Skin epidermis (tissue), 12 donors: ENCODE results near the gene TPBG.

ENCODE experiments used
- H3K27ac ChIP-seq, 21 experiments: fragments of 200-600 bp; sonication (generic) in 11 of 21; one replicate each; pipeline ENCODE4 v1.5.0; 2020; ENCODE audit warnings: mild to moderate bottlenecking in 3 of 21, inconsistent platforms in 2 of 21, moderate library complexity in 2 of 21
- H3K4me3 ChIP-seq, 7 experiments: fragments of 200-600 bp; sonication (generic) in 2 of 7; one replicate each; pipeline ENCODE4 v1.5.0; 2020; ENCODE audit warnings: inconsistent platforms in 2 of 7, mild to moderate bottlenecking in 2 of 7, moderate library complexity in 1 of 7

TPBG gene, protein sequence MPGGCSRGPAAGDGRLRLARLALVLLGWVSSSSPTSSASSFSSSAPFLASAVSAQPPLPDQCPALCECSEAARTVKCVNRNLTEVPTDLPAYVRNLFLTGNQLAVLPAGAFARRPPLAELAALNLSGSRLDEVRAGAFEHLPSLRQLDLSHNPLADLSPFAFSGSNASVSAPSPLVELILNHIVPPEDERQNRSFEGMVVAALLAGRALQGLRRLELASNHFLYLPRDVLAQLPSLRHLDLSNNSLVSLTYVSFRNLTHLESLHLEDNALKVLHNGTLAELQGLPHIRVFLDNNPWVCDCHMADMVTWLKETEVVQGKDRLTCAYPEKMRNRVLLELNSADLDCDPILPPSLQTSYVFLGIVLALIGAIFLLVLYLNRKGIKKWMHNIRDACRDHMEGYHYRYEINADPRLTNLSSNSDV

DNA sequence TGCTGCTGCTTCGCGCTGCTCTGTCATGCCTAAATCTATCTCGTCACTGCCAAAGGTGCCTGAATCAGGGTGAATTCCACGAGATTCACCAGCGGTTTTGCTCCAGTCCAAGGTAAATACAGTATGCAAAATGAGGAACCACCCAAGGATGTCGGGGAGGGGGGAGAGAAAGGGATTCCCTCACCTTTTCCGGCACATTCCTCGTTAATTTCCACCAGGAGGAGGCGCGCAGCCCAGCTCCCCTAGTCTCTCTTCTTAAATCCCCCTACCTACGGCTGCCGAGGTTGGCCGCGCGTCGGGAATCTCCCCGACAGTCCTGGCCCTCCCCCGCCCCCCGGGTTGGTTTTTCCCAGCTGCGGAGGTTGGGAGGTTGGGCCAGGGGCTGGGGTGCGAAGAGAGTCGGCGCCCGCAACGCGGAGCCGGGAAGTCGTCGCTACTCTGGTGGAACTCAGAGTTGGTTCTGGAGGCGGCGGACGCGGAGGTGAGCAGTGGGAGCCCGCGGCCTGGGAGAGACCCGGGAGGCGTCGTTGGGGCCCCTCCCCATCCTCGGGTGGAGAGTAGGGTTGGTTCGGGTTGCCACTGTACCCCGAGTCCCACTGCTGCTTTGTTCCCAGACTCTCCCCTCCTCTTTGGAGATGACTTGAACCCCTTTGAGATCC, at the start of gene TPBG:
Gene TPBG (plus strand): TSS at position 390 of the 659 bp plus-strand sequence. CDS start 1,145 bp downstream, outside the sequence.
- Histone ChIP-seq H3K27ac (peak within 1 kb of the TSS; percentile 3 to 94 (median 87)), H3K4me3 (peak within 1 kb of the TSS; percentile 51 to 81 (median 68))

DNA sequence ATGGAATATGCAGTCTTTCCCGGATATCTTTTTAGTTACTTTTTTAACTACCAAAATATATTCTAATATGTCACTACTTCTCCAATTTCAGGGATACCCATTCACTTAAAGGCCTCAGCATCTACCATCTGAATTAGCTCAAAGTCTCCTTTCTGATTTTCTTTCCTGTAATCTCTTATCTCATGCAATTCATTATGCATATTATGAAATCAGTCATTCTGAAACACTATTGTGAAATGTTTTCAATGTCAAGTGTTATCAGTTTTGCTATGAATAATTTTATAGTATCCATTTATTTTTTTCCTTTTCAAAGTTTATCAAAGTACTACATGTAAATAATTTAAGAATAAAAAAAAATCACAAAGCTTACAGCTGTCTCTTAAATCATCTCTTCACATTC, 41.2 kb upstream of the TPBG start:
- Histone ChIP-seq H3K27ac (no peak overlapping the region), H3K4me3 (no peak overlapping the region)

DNA sequence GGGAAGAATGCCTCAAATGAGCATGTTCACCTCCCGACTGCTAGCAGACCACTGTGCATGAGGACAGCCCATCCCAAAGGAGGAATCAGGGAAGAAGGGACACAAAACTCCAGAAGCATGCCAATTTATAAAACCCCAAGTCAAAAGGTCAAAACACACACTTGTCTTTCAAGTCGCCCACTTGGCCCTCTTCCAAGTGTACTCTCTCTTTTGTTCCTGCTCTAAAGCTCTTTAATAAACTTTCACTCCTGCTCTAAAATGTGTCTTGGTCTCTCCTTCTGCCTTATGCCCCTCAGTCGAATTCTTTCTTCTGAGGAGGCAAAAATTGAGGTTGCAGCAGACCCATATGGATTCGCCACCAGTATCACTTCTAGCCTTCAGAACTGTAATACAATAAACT, 33.9 kb upstream of the TPBG start:
- no peak overlapping the region for H3K4me3 ChIP-seq

DNA sequence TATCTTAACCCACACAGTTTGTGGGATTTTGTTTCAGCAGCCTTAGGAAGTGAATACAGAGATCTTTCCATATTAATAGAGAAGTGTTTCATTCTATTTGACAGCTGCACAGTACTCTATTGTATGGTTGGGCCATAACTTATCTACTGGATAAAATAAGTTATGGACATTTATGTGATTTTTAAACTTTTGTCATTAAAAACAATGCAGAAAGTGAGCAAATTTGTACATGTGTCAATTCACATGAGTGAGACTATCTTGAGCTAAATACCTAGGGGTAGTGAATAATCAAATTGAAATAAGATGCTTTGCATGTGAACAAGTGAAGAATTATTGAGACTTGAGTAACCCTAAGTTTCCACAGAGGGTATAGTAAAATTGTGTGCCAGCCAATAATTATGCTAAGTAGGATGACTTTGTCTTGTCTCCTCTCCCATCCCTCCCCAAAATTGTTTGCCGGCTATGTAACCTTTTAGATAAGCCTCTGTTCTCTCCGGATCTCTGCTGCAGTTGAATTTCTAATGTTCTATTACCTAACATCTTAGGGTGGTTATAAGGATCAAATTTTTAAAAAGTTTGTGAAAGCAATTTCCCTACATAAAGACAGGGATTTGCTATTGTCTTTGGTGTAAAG, 33.3 kb upstream of the TPBG start:
- Histone ChIP-seq H3K4me3 (no peak overlapping the region), H3K27ac (no peak overlapping the region)

More for the DNA sequence above, 33.9 kb upstream of the TPBG start:
- no peak overlapping the region for H3K27ac ChIP-seq

DNA sequence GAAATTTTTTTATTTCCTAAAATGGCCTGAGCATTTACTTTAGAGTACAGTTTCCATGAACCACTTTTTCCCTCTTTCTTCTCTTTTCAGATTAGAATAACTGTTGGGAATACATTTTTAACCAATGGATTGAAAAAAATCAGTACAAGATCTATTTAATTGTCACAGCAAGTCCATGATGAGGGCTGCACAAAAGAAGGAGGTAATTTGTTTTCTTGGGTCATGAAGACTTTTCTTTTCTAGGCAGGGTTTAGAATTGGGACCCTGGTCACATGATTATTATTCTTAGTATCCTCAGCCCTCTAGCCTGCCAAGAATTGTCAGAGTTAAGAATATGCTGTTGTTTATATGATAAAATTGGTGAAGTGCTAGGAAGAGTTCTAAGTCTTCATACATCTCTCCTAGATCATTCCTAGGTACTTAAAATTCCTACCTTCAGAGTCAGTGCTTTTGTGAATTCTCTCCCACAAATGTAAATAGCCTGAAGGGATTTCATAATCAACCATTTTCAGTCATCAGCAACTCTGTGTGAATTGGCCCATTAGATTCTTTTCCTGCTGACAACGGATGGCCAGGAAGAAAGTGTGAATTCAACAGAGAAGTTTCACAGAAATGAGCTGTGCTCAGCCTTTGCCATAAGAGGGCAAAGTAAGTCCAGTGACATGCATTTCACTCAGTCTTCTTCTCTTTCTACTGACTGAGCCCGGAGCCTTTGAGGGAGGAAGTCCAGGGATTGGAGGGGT, 32.4 kb upstream of the TPBG start:
- Histone ChIP-seq H3K4me3 (no peak overlapping the region), H3K27ac (no peak overlapping the region)

DNA sequence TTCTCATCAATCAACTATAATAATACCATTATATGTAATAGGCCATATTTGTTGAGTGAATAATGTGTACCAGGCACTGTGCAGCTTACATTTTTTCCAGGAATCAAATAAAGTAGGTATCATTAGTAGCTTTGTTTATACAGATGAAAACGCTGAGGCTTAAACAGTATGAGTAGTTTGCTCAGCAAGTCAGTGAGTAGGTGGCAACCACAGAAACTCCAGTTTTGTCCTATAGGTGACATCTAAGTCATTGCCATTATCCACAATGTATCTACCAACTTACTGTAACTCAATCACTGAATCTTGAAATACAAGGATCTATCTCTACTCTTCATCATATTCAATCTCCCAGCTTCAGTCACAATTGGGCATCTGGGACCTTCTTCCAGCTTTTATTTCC, 29.8 kb upstream of the TPBG start:
- H3K4me3 ChIP-seq = no peak overlapping the region
- no peak overlapping the region for H3K27ac ChIP-seq

DNA sequence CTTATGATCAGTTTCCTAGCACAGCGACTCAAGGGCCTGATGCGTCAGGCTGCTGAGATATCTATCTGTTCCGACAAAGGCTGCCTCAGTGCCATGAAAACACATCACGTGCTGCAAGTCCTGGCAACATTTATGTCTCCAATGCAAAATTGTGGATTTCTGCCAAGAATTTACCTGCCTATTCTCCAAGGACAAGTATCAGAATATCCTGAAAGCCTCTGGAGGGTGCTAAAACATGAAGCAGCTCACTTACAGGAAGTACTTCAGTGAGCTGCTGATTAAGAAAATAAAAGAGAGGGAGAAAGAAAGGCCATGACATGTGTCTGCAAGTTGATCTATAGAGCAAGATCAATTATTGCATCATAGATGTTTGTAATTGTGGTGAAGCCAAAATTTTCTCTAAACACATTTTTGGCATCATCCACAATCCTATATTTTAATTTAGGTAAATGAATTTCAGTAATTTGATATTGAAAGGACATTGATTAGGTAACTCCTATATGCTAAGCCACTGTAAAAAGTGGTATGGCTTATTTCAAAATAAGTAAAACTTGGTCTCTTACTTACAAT, 25.8 kb upstream of the TPBG start:
- Histone ChIP-seq H3K4me3 (no peak overlapping the region), H3K27ac (no peak overlapping the region)

DNA sequence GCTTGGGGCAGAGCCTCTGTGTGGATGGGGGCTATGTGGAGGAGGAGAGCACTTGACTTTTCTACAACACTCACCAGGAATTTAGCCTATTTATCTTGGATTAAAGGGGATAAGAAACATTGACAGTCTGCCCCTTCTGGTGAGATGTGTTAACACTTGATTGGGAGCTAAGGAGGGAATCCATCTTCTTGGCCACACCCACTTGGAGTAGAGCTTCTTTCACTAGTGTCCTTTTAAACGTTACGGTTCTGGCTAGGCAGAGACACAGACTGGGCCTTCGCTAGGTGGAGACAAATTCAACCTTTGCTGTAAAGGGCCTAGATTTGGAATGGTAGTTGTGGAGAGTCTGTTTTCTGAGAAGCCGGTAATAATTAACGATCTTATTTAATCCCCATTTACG, 15.5 kb upstream of the TPBG start:
- Histone ChIP-seq H3K4me3 (no peak overlapping the region), H3K27ac (no peak overlapping the region)

DNA sequence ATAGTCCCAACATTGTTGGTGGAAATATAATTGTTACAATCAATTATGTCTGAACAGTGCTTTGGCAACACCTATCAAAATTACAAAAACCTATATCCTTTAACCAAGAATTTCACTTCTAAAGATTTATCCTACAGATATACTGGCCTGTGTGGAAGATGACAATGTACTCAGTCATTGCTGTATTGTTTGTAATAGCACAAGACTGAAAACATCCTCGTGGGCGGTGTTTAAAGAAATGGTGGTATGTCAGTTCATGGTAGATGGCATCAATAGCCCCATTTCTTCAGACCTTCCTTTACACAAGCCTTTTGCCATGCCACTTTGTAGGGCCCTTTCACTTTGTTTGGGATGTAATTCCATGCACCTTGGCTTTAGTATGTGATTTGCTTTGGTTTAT, 9.8 kb upstream of the TPBG start:
- Histone ChIP-seq H3K4me3 (no peak overlapping the region), H3K27ac (no peak overlapping the region)

DNA sequence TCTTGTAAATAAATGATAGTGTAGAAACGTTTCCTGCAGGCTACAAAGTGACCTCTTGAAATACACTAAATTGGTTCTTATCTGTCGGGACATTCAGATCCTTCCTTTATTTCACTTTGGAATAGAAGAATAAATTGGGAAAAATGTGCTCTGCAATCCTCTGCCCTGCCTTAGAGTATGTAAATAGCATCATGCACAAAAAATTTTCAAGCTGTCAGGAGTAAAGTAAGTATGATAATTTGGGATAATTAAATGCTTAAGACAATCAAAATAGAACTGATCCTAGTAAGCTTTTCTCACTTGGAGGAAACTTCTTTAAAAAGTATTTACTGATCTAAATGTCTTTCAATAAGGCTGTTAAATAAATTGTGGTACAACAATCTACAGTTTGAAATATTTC, 3.1 kb upstream of the TPBG start:
- Histone ChIP-seq H3K4me3 (no peak overlapping the region), H3K27ac (no peak overlapping the region)

DNA sequence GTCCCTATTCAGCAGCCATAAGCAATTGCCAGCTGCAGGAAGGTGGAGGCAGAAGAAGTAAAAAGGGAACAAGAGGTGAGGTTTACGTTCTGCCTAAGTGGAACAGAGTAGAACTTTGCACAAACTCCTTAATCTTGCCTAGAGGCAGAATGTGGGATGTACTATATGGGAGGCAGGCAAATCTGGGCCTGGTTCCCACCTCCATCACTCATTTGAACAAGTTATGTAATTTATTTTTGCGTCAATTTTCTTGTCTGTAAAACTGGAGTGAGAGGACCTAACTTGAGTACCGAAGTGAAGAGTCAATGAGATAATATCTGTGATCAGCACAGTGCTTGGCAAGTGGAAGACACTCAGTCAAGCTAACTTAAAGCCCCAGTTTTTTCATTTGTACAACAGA, 2.0 kb upstream of the TPBG start:
- no peak overlapping the region for H3K27ac ChIP-seq
- no peak overlapping the region for H3K4me3 ChIP-seq

DNA sequence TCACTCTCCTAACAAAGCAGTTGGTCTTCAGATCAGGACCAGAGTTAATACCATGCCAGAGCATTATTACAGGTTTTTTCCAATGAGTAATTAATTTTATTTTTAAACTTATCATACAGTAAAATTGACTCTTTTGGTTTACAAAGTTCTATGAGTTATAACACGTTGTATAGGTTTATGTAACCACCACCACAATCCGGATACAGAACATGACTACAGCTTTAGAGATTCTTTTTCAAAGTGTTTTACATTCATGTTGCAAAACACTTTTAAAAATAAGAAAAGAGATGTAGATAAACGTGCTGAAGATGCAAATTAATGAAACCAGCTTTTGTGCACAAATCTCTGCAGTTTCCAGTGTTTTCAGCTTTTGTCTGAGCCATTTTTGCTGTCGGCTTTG, 1.5 kb upstream of the TPBG start:
- H3K27ac ChIP-seq = peak overlapping the region in 3 of 21 experiments; percentile 26 to 91 (median 53)
- H3K4me3 ChIP-seq = no peak overlapping the region

DNA sequence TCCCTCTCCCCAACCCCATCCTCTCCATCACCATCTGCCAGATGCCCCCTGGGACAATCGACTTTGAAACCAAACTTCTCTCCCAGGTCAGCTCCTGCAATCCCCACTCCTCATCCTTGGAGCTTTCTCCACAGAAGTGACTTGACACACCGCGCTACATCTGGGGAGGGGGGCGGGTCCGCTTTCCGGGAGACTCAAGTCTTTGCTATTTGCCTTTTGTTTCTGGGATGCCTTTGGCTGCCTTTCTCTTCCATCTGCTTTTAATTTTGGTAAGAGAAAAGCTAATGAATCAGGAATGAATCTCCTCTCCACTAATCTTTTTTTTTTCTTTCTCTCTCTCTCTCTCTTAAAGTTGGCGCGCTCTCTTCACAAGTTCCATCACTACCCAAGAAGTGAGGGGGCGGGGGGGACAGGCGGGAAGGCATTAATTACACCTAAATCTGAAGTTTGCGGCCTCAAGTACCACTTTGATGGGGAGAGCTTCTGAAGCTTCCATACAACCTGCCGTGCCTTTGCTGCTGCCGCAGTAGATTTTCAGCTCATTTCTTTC, 664 bp upstream of the TPBG start:
- Histone ChIP-seq H3K27ac (peak overlapping the region in 19 of 21 experiments; percentile 73 to 94 (median 88)), H3K4me3 (peak overlapping the region; percentile 51 to 81 (median 68))

DNA sequence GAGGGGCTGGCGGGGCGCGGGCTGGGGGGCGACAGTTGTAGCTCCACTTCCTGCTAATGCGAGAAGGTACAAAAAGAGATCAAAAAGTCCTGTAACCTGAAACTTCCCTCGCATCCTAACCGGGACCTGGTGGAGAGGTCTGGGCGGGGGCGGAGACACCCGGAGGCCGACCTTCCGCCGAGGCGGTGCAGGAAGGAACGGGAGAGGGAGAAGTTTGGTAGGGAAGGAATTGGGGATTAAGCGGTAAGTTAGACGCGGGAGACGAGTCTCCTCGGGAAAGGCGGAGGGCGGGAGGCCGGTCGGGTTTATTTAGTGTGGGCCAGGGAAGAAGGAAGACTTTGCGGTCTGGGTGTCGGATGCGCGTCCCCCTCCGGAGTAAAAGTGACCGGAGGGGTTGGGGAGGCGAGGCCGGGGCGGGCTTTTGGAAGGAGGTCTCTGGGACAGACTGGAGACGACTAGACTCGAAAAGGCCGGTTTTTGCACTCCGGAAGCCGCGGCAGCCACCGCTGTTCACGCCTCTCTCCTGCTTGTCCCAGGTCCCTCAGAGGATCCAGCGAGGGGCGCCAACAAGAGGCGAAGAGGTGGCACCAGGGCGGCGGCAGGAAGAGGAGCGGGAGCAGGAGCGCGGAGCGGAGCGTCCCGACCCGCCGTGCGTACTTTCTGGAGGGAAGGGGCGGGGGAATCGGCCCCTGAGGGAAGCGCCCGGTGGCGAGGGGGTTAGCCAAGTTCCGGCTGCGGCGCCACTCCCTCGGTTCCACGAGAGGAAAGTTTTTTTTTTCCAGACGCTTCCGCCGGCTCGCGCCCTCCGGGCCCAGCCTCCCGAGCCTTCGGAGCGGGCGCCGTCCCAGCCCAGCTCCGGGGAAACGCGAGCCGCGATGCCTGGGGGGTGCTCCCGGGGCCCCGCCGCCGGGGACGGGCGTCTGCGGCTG, 734 bp downstream of the TPBG start:
- H3K4me3 ChIP-seq = peak overlapping the region; percentile 51 to 81 (median 68)
- H3K27ac ChIP-seq = peak overlapping the region; percentile 3 to 94 (median 87)

DNA sequence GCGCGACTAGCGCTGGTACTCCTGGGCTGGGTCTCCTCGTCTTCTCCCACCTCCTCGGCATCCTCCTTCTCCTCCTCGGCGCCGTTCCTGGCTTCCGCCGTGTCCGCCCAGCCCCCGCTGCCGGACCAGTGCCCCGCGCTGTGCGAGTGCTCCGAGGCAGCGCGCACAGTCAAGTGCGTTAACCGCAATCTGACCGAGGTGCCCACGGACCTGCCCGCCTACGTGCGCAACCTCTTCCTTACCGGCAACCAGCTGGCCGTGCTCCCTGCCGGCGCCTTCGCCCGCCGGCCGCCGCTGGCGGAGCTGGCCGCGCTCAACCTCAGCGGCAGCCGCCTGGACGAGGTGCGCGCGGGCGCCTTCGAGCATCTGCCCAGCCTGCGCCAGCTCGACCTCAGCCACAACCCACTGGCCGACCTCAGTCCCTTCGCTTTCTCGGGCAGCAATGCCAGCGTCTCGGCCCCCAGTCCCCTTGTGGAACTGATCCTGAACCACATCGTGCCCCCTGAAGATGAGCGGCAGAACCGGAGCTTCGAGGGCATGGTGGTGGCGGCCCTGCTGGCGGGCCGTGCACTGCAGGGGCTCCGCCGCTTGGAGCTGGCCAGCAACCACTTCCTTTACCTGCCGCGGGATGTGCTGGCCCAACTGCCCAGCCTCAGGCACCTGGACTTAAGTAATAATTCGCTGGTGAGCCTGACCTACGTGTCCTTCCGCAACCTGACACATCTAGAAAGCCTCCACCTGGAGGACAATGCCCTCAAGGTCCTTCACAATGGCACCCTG, 1.6 kb downstream of the TPBG start:
- Histone ChIP-seq H3K27ac (peak overlapping the region in 20 of 21 experiments; percentile 73 to 94 (median 88)), H3K4me3 (peak overlapping the region; percentile 51 to 81 (median 68))

DNA sequence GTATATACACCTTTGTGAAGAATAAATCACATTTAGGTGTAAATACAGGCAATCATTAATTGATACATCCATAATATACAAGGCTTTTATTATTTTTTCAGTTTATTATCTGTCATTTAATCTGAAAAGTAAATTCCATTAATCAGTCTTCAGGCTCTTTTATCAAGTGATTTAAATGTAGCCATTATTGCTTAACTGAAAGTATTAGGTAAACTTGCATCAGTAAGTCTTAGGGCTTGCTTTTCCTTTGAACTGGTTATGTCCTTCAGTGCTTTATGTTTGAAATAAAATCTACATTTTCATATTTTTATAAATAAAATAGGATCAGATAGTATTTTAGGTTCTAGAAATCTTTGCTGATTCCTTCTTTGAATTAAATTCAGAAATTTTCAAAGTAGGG, 4.1 kb downstream of the TPBG start:
- H3K27ac ChIP-seq = no peak overlapping the region
- H3K4me3 ChIP-seq = no peak overlapping the region

DNA sequence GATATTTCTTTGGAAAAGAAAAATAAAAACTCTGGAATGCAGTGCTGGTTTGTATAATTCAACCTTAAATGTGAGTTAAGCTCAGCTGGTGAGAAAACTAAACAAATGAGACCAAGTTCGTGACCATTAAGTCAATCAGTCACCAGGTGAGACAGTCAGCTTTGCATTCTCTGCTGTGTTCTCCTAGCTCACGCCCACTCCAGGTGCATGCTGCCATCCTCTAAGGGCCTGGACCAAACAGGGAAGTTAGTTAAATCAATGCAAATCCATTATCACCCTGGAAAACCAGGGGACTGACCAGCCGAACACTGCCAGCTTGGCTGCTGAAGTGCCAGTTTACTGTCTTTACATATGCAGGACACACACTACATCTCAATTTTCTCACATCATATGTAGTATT, 7.2 kb downstream of the TPBG start:
- H3K4me3 ChIP-seq = no peak overlapping the region
- no peak overlapping the region for H3K27ac ChIP-seq
